HepG2 (cell line): ENCODE measurements around the gene DBNDD2. TPM values are rescaled to one million over a fixed set of nuclear protein-coding genes. Genes with fewer than 3 reads are reported as not detected.

Experiments used
- DMAP1 ChIP-seq: IDR thresholded peaks from 2 replicates; pipeline ENCODE4 v1.6.1; 2016
- HDAC6 ChIP-seq: fragments of 200-600 bp; sonication (generic); IDR thresholded peaks from 2 replicates; pipeline ENCODE4 v1.7.0; 2017; ENCODE audit warnings: mild to moderate bottlenecking, antibody characterized with exemption, low read length, low read depth
- MAFK ChIP-seq, 2 experiments: IDR thresholded peaks in 1 of 2; conservative IDR thresholded peaks in 1 of 2; 2 replicates each; pipeline ENCODE4 v1.6.1; 2011; ENCODE audit warnings: improper control_type of control experiment in 2 of 2, low read length in 2 of 2
- TBP ChIP-seq: sonication (generic); formaldehyde crosslinking; IDR thresholded peaks from 2 replicates; pipeline ENCODE4 v1.5.0; 2020; ENCODE audit warnings: missing genetic modification reagents
- TRIM24 ChIP-seq: sonication (generic); formaldehyde crosslinking; IDR thresholded peaks from 2 replicates; pipeline ENCODE4 v1.8.0; 2022; ENCODE audit warnings: mild to moderate bottlenecking, missing genetic modification reagents
- WIZ ChIP-seq: sonication (generic); formaldehyde crosslinking; IDR thresholded peaks from 2 replicates; pipeline ENCODE4 v1.5.1; 2020; ENCODE audit warnings: mild to moderate bottlenecking, missing genetic modification reagents
- ZNF224 ChIP-seq: sonication (generic); formaldehyde crosslinking; IDR thresholded peaks from 2 replicates; pipeline ENCODE4 v1.5.0; 2020; ENCODE audit warnings: mild to moderate bottlenecking, missing genetic modification reagents
- ZNF354B ChIP-seq: sonication (generic); formaldehyde crosslinking; IDR thresholded peaks from 2 replicates; pipeline ENCODE4 v1.8.0; 2022; ENCODE audit warnings: mild to moderate bottlenecking, missing genetic modification reagents
- ZNF775 ChIP-seq: sonication (generic); formaldehyde crosslinking; IDR thresholded peaks from 2 replicates; pipeline ENCODE4 v1.4.0; 2020; ENCODE audit warnings: missing genetic modification reagents, mild to moderate bottlenecking, moderate library complexity, borderline replicate concordance
- polyA plus RNA-seq, 8 experiments: library from polyadenylated mRNA; depleted of rRNA in 3 of 8; stranded (reverse) in 7 of 8; unstranded in 1 of 8; fragments of >200 nt; fragmentation: Illumina TruSeq in 4 of 8; extraction: Trizol in 4 of 8; gene quantifications; 2 replicates each; pipeline versions ENCODE4 v1.2.1 to v1.2.3, GENCODE V29; 2011 to 2016; ENCODE audit warnings: low read depth in 4 of 8, missing spikeins in 1 of 8, mixed read lengths in 1 of 8; ENCODE audit not compliant: insufficient read depth in 1 of 8
- total RNA-seq, 5 experiments: library from RNA; depleted of rRNA; stranded (reverse); fragments of >200 nt; fragmentation: Illumina TruSeq; extraction: Trizol; gene quantifications; 2 replicates each; pipeline ENCODE4 v1.2.3, GENCODE V29; 2016; ENCODE audit warnings: low read depth in 1 of 5
- TF ChIP-seq, protein P1 (sequence below): sonication (generic); formaldehyde crosslinking; IDR thresholded peaks from 2 replicates; pipeline ENCODE4 v1.5.0; 2020; ENCODE audit warnings: mild to moderate bottlenecking, missing genetic modification reagents
- TF ChIP-seq, protein P2 (sequence below): sonication (generic); formaldehyde crosslinking; IDR thresholded peaks from 2 replicates; pipeline ENCODE4 v1.4.0; 2020; ENCODE audit warnings: missing genetic modification reagents, borderline replicate concordance
- TF ChIP-seq, protein P3 (sequence below): sonication (generic); formaldehyde crosslinking; IDR thresholded peaks from 2 replicates; pipeline ENCODE4 v1.8.0; 2023; ENCODE audit warnings: mild to moderate bottlenecking, missing genetic modification reagents
- TF ChIP-seq, protein P4 (sequence below): sonication (generic); formaldehyde crosslinking; IDR thresholded peaks from 2 replicates; pipeline ENCODE4 v1.5.0; 2020; ENCODE audit warnings: missing genetic modification reagents
- TF ChIP-seq, protein P5 (sequence below), 2 experiments: IDR thresholded peaks; 2 replicates each; pipeline ENCODE4 v1.6.1; 2011 to 2012; ENCODE audit warnings: low read length in 2 of 2, borderline replicate concordance in 1 of 2, low read depth in 1 of 2, mild to moderate bottlenecking in 1 of 2, moderate library complexity in 1 of 2

Gene DBNDD2
- total and polyA plus RNA-seq, 2 of the 13 experiments (the other 11 are each of a cell fraction or from before 2014, with no cell fraction given), result 16.7 to 47.6 TPM

DNA sequence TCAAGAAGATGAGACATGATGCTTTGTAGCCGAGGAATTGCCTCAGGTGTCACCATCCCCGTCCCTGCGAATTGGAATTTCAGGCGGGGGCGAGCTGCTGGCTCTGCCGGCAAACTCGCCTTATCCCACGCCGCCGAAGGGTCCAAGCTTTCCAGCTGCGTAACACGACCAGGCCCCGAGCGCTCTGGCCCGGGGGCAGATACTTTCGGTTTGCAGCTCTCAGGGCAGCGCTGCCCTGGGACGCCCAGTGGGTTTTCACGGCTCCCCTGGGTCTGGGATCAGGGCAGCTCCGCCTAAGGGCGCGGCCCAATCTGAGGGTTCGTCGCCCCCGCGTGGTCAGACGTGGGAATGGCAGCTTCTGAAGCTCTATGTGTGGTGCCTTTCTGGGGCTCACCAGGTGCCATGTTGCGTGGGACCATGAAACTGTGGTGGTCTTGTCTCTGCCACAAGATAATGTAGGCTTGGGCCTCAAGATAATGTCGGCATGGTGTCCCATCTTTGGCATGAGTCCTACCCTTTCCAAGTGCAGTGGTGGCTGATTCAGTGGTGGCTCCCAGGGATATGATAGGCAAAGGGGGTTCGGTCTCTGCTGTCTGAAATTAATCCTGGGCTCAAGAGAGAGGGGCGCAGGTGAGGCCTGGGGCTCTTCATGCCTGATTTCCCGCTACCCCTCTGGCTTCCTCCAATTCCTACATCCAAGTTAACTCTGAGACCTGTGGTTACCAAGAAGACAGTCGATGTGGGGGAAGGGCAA is 28.8 kb downstream of the DBNDD2 start (continued):
- TF ChIP-seq ZNF775 (CRISPR knock-in tag), result no peak
- TF ChIP-seq, protein P1, sequence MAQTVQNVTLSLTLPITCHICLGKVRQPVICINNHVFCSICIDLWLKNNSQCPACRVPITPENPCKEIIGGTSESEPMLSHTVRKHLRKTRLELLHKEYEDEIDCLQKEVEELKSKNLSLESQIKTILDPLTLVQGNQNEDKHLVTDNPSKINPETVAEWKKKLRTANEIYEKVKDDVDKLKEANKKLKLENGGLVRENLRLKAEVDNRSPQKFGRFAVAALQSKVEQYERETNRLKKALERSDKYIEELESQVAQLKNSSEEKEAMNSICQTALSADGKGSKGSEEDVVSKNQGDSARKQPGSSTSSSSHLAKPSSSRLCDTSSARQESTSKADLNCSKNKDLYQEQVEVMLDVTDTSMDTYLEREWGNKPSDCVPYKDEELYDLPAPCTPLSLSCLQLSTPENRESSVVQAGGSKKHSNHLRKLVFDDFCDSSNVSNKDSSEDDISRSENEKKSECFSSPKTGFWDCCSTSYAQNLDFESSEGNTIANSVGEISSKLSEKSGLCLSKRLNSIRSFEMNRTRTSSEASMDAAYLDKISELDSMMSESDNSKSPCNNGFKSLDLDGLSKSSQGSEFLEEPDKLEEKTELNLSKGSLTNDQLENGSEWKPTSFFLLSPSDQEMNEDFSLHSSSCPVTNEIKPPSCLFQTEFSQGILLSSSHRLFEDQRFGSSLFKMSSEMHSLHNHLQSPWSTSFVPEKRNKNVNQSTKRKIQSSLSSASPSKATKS (CRISPR knock-in tag), result no peak
- TF ChIP-seq HDAC6, result no peak
- TF ChIP-seq DMAP1 (CRISPR knock-in tag), result 0 out of 2 replicates have a peak, but pooled peaks have one; percentile 19
- TF ChIP-seq MAFK (conservative IDR thresholded peaks at IDR 0.05 in 1 of 2, IDR thresholded peaks at IDR 0.05 in 1 of 2; ENCODE audit: low read length in 2 of 2), result 0 out of 4 replicates have a peak, but pooled peaks of 1 of the 2 experiments have one; percentile 1
- TF ChIP-seq TBP, result no peak
- TF ChIP-seq WIZ (CRISPR knock-in tag), result no peak
- no peak for TF ChIP-seq ZNF354B (CRISPR knock-in tag)
- TF ChIP-seq, protein P2, sequence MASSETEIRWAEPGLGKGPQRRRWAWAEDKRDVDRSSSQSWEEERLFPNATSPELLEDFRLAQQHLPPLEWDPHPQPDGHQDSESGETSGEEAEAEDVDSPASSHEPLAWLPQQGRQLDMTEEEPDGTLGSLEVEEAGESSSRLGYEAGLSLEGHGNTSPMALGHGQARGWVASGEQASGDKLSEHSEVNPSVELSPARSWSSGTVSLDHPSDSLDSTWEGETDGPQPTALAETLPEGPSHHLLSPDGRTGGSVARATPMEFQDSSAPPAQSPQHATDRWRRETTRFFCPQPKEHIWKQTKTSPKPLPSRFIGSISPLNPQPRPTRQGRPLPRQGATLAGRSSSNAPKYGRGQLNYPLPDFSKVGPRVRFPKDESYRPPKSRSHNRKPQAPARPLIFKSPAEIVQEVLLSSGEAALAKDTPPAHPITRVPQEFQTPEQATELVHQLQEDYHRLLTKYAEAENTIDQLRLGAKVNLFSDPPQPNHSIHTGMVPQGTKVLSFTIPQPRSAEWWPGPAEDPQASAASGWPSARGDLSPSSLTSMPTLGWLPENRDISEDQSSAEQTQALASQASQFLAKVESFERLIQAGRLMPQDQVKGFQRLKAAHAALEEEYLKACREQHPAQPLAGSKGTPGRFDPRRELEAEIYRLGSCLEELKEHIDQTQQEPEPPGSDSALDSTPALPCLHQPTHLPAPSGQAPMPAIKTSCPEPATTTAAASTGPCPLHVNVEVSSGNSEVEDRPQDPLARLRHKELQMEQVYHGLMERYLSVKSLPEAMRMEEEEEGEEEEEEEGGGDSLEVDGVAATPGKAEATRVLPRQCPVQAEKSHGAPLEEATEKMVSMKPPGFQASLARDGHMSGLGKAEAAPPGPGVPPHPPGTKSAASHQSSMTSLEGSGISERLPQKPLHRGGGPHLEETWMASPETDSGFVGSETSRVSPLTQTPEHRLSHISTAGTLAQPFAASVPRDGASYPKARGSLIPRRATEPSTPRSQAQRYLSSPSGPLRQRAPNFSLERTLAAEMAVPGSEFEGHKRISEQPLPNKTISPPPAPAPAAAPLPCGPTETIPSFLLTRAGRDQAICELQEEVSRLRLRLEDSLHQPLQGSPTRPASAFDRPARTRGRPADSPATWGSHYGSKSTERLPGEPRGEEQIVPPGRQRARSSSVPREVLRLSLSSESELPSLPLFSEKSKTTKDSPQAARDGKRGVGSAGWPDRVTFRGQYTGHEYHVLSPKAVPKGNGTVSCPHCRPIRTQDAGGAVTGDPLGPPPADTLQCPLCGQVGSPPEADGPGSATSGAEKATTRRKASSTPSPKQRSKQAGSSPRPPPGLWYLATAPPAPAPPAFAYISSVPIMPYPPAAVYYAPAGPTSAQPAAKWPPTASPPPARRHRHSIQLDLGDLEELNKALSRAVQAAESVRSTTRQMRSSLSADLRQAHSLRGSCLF (CRISPR knock-in tag), result no peak
- TF ChIP-seq, protein P3, sequence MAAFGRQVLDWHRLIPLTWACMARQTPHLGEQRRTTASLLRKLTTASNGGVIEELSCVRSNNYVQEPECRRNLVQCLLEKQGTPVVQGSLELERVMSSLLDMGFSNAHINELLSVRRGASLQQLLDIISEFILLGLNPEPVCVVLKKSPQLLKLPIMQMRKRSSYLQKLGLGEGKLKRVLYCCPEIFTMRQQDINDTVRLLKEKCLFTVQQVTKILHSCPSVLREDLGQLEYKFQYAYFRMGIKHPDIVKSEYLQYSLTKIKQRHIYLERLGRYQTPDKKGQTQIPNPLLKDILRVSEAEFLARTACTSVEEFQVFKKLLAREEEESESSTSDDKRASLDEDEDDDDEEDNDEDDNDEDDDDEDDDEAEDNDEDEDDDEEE (CRISPR knock-in tag), result peak; percentile 69; the same call in 1 of the 2 replicates
- TF ChIP-seq, protein P4, sequence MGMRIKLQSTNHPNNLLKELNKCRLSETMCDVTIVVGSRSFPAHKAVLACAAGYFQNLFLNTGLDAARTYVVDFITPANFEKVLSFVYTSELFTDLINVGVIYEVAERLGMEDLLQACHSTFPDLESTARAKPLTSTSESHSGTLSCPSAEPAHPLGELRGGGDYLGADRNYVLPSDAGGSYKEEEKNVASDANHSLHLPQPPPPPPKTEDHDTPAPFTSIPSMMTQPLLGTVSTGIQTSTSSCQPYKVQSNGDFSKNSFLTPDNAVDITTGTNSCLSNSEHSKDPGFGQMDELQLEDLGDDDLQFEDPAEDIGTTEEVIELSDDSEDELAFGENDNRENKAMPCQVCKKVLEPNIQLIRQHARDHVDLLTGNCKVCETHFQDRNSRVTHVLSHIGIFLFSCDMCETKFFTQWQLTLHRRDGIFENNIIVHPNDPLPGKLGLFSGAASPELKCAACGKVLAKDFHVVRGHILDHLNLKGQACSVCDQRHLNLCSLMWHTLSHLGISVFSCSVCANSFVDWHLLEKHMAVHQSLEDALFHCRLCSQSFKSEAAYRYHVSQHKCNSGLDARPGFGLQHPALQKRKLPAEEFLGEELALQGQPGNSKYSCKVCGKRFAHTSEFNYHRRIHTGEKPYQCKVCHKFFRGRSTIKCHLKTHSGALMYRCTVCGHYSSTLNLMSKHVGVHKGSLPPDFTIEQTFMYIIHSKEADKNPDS (CRISPR knock-in tag), result peak; percentile 36; the same call in 1 of the 2 replicates
- TF ChIP-seq ZNF224 (CRISPR knock-in tag), result peak; percentile 88; the same call in 1 of the 2 replicates
- TF ChIP-seq, protein P5, sequence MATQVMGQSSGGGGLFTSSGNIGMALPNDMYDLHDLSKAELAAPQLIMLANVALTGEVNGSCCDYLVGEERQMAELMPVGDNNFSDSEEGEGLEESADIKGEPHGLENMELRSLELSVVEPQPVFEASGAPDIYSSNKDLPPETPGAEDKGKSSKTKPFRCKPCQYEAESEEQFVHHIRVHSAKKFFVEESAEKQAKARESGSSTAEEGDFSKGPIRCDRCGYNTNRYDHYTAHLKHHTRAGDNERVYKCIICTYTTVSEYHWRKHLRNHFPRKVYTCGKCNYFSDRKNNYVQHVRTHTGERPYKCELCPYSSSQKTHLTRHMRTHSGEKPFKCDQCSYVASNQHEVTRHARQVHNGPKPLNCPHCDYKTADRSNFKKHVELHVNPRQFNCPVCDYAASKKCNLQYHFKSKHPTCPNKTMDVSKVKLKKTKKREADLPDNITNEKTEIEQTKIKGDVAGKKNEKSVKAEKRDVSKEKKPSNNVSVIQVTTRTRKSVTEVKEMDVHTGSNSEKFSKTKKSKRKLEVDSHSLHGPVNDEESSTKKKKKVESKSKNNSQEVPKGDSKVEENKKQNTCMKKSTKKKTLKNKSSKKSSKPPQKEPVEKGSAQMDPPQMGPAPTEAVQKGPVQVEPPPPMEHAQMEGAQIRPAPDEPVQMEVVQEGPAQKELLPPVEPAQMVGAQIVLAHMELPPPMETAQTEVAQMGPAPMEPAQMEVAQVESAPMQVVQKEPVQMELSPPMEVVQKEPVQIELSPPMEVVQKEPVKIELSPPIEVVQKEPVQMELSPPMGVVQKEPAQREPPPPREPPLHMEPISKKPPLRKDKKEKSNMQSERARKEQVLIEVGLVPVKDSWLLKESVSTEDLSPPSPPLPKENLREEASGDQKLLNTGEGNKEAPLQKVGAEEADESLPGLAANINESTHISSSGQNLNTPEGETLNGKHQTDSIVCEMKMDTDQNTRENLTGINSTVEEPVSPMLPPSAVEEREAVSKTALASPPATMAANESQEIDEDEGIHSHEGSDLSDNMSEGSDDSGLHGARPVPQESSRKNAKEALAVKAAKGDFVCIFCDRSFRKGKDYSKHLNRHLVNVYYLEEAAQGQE (IDR thresholded peaks at IDR 0.05; ENCODE audit: borderline replicate concordance in 1 of 2, low read depth in 1 of 2, low read length in 2 of 2), result no peak
- no peak for TF ChIP-seq TRIM24 (CRISPR knock-in tag)
